ENCODE data around the gene CEP57.
"Not testable (repeated sequence)": the region's sequence is repeated elsewhere in the genome, so short reads cannot be mapped to it uniquely, and the experiment has no call there.

The CEP57 gene

GRCh38 chr11:95850137-95850536 lies 59.8 kb downstream of the CEP57 start:
- Histone ChIP-seq H2AFZ (ENCODE audit: insufficient read depth, low read length, poor library complexity) (no peak overlapping the region), H2BK12ac (ENCODE audit: low read length) (no peak overlapping the region), H4K12ac (ENCODE audit: low read depth, low read length) (no peak overlapping the region), H3K14ac (ENCODE audit: low read length) (no peak overlapping the region), H3K4me1 (ENCODE audit: control insufficient read depth in 1 of 2, insufficient read depth in 2 of 2, low read length in 2 of 2) (no peaks in the 10 kb centered on the region), H2AK5ac (ENCODE audit: low read length) (no peak overlapping the region), H3K4me3 (ENCODE audit: low read depth, low read length) (no peak overlapping the region), H3K36me3 (ENCODE audit: control insufficient read depth in 1 of 2, insufficient read depth in 2 of 2, low read length in 2 of 2) (peaks cover 3 to 6% of the 10 kb centered on the region in 2 experiments), H3K27ac (ENCODE audit: low read depth, low read length) (no peak overlapping the region), H3K9ac (ENCODE audit: low read length) (no peak overlapping the region), H3K9me3 (ENCODE audit: insufficient read depth, low read depth, low read length) (no peaks in the 10 kb centered on the region), H3K27me3 (ENCODE audit: insufficient read depth, low read length) (no peaks in the 10 kb centered on the region), H3K4ac (ENCODE audit: low read depth, low read length) (no peak overlapping the region), H3K4me2 (ENCODE audit: low read length) (no peak overlapping the region), H2BK5ac (ENCODE audit: low read depth, low read length, poor library complexity) (no peak overlapping the region), H4K8ac (ENCODE audit: low read depth, low read length) (no peak overlapping the region), H4K91ac (ENCODE audit: low read depth, low read length) (no peak overlapping the region), H3K79me2 (ENCODE audit: control insufficient read depth, insufficient read depth, low read length, poor library complexity) (no peaks in the 10 kb centered on the region), H3K79me1 (ENCODE audit: low read length) (no peaks in the 10 kb centered on the region), H3K23ac (ENCODE audit: low read length) (no peak overlapping the region), H3K18ac (ENCODE audit: low read length) (no peak overlapping the region), H2BK120ac (ENCODE audit: insufficient read depth, low read length, poor library complexity) (no peak overlapping the region)
- DNase-seq, result no peak

- H3K9me3 ChIP-seq (ENCODE audit: insufficient read depth, low read depth, low read length), result no peaks in the 10 kb centered on the region
- no peak overlapping the region for H3K9ac ChIP-seq (ENCODE audit: low read length)
- no peaks in the 10 kb centered on the region for H3K27me3 ChIP-seq (ENCODE audit: insufficient read depth, low read length)
- no peak overlapping the region for H4K8ac ChIP-seq (ENCODE audit: low read depth, low read length)
- no peak overlapping the region for H3K27ac ChIP-seq (ENCODE audit: low read depth, low read length)
- no peak overlapping the region for H3K23ac ChIP-seq (ENCODE audit: low read length)
- H2AFZ ChIP-seq (ENCODE audit: insufficient read depth, low read length, poor library complexity), result no peak overlapping the region
- no peak overlapping the region for H3K14ac ChIP-seq (ENCODE audit: low read length)
- no peaks in the 10 kb centered on the region for H3K4me1 ChIP-seq (ENCODE audit: control insufficient read depth in 1 of 2, insufficient read depth in 2 of 2, low read length in 2 of 2)
- H3K4me2 ChIP-seq (ENCODE audit: low read length), result no peak overlapping the region
- H3K79me2 ChIP-seq (ENCODE audit: control insufficient read depth, insufficient read depth, low read length, poor library complexity), result no peaks in the 10 kb centered on the region
- H3K4me3 ChIP-seq (ENCODE audit: low read depth, low read length), result no peak overlapping the region
- no peak overlapping the region for H2BK120ac ChIP-seq (ENCODE audit: insufficient read depth, low read length, poor library complexity)
- H2BK5ac ChIP-seq (ENCODE audit: low read depth, low read length, poor library complexity), result no peak overlapping the region
- H4K91ac ChIP-seq (ENCODE audit: low read depth, low read length), result no peak overlapping the region
- DNase-seq, result no peak
- no peaks in the 10 kb centered on the region for H3K79me1 ChIP-seq (ENCODE audit: low read length)
- no peak overlapping the region for H3K4ac ChIP-seq (ENCODE audit: low read depth, low read length)
- H2AK5ac ChIP-seq (ENCODE audit: low read length), result no peak overlapping the region
- peaks cover 5 to 6% of the 10 kb centered on the region in 2 experiments for H3K36me3 ChIP-seq (ENCODE audit: control insufficient read depth in 1 of 2, insufficient read depth in 2 of 2, low read length in 2 of 2)
- no peak overlapping the region for H4K12ac ChIP-seq (ENCODE audit: low read depth, low read length)
- H3K18ac ChIP-seq (ENCODE audit: low read length), result no peak overlapping the region
- H2BK12ac ChIP-seq (ENCODE audit: low read length), result no peak overlapping the region
Measured at GRCh38 chr11:95853138-95853537, 62.8 kb downstream of the CEP57 start.

GRCh38 chr11:95853862-95854261 lies 63.6 kb downstream of the CEP57 start:
- H3K18ac ChIP-seq (ENCODE audit: low read length), result no peak overlapping the region
- no peak overlapping the region for H3K4me2 ChIP-seq (ENCODE audit: low read length)
- no peak overlapping the region for H3K9ac ChIP-seq (ENCODE audit: low read length)
- H2AK5ac ChIP-seq (ENCODE audit: low read length), result no peak overlapping the region
- no peak overlapping the region for H2BK5ac ChIP-seq (ENCODE audit: low read depth, low read length, poor library complexity)
- H3K4me1 ChIP-seq (ENCODE audit: control insufficient read depth in 1 of 2, insufficient read depth in 2 of 2, low read length in 2 of 2), result no peaks in the 10 kb centered on the region
- no peak overlapping the region for H2BK12ac ChIP-seq (ENCODE audit: low read length)
- no peak overlapping the region for H4K91ac ChIP-seq (ENCODE audit: low read depth, low read length)
- no peak overlapping the region for H3K23ac ChIP-seq (ENCODE audit: low read length)
- H2BK120ac ChIP-seq (ENCODE audit: insufficient read depth, low read length, poor library complexity), result no peak overlapping the region
- peak in 1 of 2 donors; percentile 60 for DNase-seq
- H3K79me1 ChIP-seq (ENCODE audit: low read length), result no peaks in the 10 kb centered on the region
- no CpG with 5 or more reads among the region's 2 CpGs for WGBS (ENCODE audit: extremely low coverage, insufficient coverage, insufficient read length)
- H4K8ac ChIP-seq (ENCODE audit: low read depth, low read length), result no peak overlapping the region
- H3K36me3 ChIP-seq (ENCODE audit: control insufficient read depth in 1 of 2, insufficient read depth in 2 of 2, low read length in 2 of 2), result peaks cover 5 to 6% of the 10 kb centered on the region in 2 experiments
- no peak overlapping the region for H3K27ac ChIP-seq (ENCODE audit: low read depth, low read length)
- no peak overlapping the region for H3K14ac ChIP-seq (ENCODE audit: low read length)
- H3K4me3 ChIP-seq (ENCODE audit: low read depth, low read length), result no peak overlapping the region
- H2AFZ ChIP-seq (ENCODE audit: insufficient read depth, low read length, poor library complexity), result no peak overlapping the region
- no peak overlapping the region for H3K4ac ChIP-seq (ENCODE audit: low read depth, low read length)
- H3K27me3 ChIP-seq (ENCODE audit: insufficient read depth, low read length), result no peaks in the 10 kb centered on the region
- no peak overlapping the region for H4K12ac ChIP-seq (ENCODE audit: low read depth, low read length)
- H3K79me2 ChIP-seq (ENCODE audit: control insufficient read depth, insufficient read depth, low read length, poor library complexity), result no peaks in the 10 kb centered on the region
- H3K9me3 ChIP-seq (ENCODE audit: insufficient read depth, low read depth, low read length), result no peaks in the 10 kb centered on the region

- not testable (repeated sequence) for H3K4ac ChIP-seq (ENCODE audit: low read depth, low read length); H3K36me3 ChIP-seq (ENCODE audit: control insufficient read depth in 1 of 2, insufficient read depth in 2 of 2, low read length in 2 of 2); H2AK5ac ChIP-seq (ENCODE audit: low read length); H3K4me1 ChIP-seq (ENCODE audit: control insufficient read depth in 1 of 2, insufficient read depth in 2 of 2, low read length in 2 of 2); H3K27me3 ChIP-seq (ENCODE audit: insufficient read depth, low read length); H3K14ac ChIP-seq (ENCODE audit: low read length); H3K79me1 ChIP-seq (ENCODE audit: low read length); H3K18ac ChIP-seq (ENCODE audit: low read length); H3K4me2 ChIP-seq (ENCODE audit: low read length); H3K9me3 ChIP-seq (ENCODE audit: insufficient read depth, low read depth, low read length); H3K27ac ChIP-seq (ENCODE audit: low read depth, low read length); H4K8ac ChIP-seq (ENCODE audit: low read depth, low read length); H3K9ac ChIP-seq (ENCODE audit: low read length); H2BK120ac ChIP-seq (ENCODE audit: insufficient read depth, low read length, poor library complexity); H2AFZ ChIP-seq (ENCODE audit: insufficient read depth, low read length, poor library complexity); H3K23ac ChIP-seq (ENCODE audit: low read length); H3K79me2 ChIP-seq (ENCODE audit: control insufficient read depth, insufficient read depth, low read length, poor library complexity); H4K12ac ChIP-seq (ENCODE audit: low read depth, low read length); H3K4me3 ChIP-seq (ENCODE audit: low read depth, low read length); H2BK12ac ChIP-seq (ENCODE audit: low read length); H2BK5ac ChIP-seq (ENCODE audit: low read depth, low read length, poor library complexity); H4K91ac ChIP-seq (ENCODE audit: low read depth, low read length)
- DNase-seq, result peak; percentile 77 to 78
- no CpG with 5 or more reads among the region's 5 CpGs for WGBS (ENCODE audit: extremely low coverage, insufficient coverage, insufficient read length)
Measured at GRCh38 chr11:95854362-95854761, 64.1 kb downstream of the CEP57 start.

GRCh38 chr11:95860024-95860423 lies 69.7 kb downstream of the CEP57 start:
- not testable (repeated sequence) for H3K18ac ChIP-seq (ENCODE audit: low read length); H3K9ac ChIP-seq (ENCODE audit: low read length); H3K4me2 ChIP-seq (ENCODE audit: low read length); H4K91ac ChIP-seq (ENCODE audit: low read depth, low read length); H2BK120ac ChIP-seq (ENCODE audit: insufficient read depth, low read length, poor library complexity); H3K79me1 ChIP-seq (ENCODE audit: low read length); H2AK5ac ChIP-seq (ENCODE audit: low read length); H3K4ac ChIP-seq (ENCODE audit: low read depth, low read length); DNase-seq; H3K9me3 ChIP-seq (ENCODE audit: insufficient read depth, low read depth, low read length); H3K27ac ChIP-seq (ENCODE audit: low read depth, low read length); H3K23ac ChIP-seq (ENCODE audit: low read length); H4K12ac ChIP-seq (ENCODE audit: low read depth, low read length); H3K4me1 ChIP-seq (ENCODE audit: control insufficient read depth in 1 of 2, insufficient read depth in 2 of 2, low read length in 2 of 2); H3K4me3 ChIP-seq (ENCODE audit: low read depth, low read length); H4K8ac ChIP-seq (ENCODE audit: low read depth, low read length); H3K14ac ChIP-seq (ENCODE audit: low read length); H3K36me3 ChIP-seq (ENCODE audit: control insufficient read depth in 1 of 2, insufficient read depth in 2 of 2, low read length in 2 of 2); H3K79me2 ChIP-seq (ENCODE audit: control insufficient read depth, insufficient read depth, low read length, poor library complexity); H2BK12ac ChIP-seq (ENCODE audit: low read length); H2AFZ ChIP-seq (ENCODE audit: insufficient read depth, low read length, poor library complexity); H2BK5ac ChIP-seq (ENCODE audit: low read depth, low read length, poor library complexity); H3K27me3 ChIP-seq (ENCODE audit: insufficient read depth, low read length)
- no CpG with 5 or more reads among the region's 4 CpGs for whole genome bisulfite sequencing (ENCODE audit: extremely low coverage, insufficient coverage, insufficient read length)
